SJSA1 (cell line): Measurements from ENCODE around the gene SPTSSA. TPM values are rescaled to one million over a fixed set of nuclear protein-coding genes. Genes with fewer than 3 reads are reported as not detected.
"Not testable (repeated sequence)": the region's sequence is repeated elsewhere in the genome, so short reads cannot be mapped to it uniquely, and the experiment has no call there.

ENCODE experiments used
- DNase-seq, 2 experiments: peaks; one replicate each; pipeline ENCODE4 v3.0.0-alpha.2; 2015 to 2020; ENCODE audit warnings: low spot score in 2 of 2, low read depth in 1 of 2
- H3K27ac ChIP-seq: fragments of 250-450 bp; sonication (Bioruptor Pico); 2 replicates; pipeline ENCODE4 v1.5.1; 2020; ENCODE audit warnings: mild to moderate bottlenecking, moderate library complexity
- H3K27me3 ChIP-seq: fragments of 250-450 bp; sonication (Bioruptor Pico); replicated peaks from 2 replicates; pipeline ENCODE4 v1.5.1; 2020; ENCODE audit warnings: mild to moderate bottlenecking, moderate library complexity
- H3K36me3 ChIP-seq: fragments of 250-450 bp; sonication (Bioruptor Pico); 2 replicates; pipeline ENCODE4 v1.5.1; 2020; ENCODE audit warnings: mild to moderate bottlenecking
- H3K4me1 ChIP-seq: fragments of 250-450 bp; sonication (Bioruptor Pico); replicated peaks from 2 replicates; pipeline ENCODE4 v1.6.1; 2021; ENCODE audit warnings: mild to moderate bottlenecking
- H3K4me3 ChIP-seq: fragments of 250-450 bp; sonication (Bioruptor Pico); 2 replicates; pipeline ENCODE4 v1.5.1; 2020; ENCODE audit warnings: mild to moderate bottlenecking
- H3K9me3 ChIP-seq: fragments of 250-450 bp; sonication (Bioruptor Pico); replicated peaks from 2 replicates; pipeline ENCODE4 v1.5.1; 2020; ENCODE audit warnings: mild to moderate bottlenecking
- total RNA-seq: library from RNA; depleted of rRNA; stranded (reverse); fragments of >200 nt; shearing (Covaris generic); gene quantifications from 2 replicates; pipeline ENCODE4 v1.2.3, GENCODE V29; 2014

Gene SPTSSA
- total RNA-seq, 1 experiment from 2014 or later = 27.2 TPM

DNA sequence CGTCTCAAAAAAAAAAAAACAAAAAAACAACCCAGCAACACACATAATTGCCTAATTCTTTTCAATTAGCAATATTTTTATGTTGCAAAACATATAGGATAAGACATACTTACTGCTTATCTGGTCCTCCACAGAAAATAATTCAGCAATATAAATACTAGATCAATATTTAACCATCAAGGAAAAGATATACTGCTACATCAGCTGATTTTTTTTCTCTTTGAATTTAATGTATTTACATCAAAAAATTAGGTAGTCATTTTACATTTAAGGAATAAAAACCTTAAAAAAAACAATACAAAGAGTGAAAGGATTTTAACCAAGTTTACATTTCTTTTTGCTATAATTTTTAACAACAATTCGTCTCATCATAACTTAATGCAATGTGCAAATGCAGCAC lies 28.1 kb downstream of the SPTSSA start:
- Histone ChIP-seq H3K4me3 (no peak overlapping the region), H3K4me1 (no peaks in the 10 kb centered on the region), H3K27me3 (no peaks in the 10 kb centered on the region), H3K27ac (no peak overlapping the region), H3K36me3 (peaks cover 9% of the 10 kb centered on the region; the same call in 1 of the 2 replicates), H3K9me3 (no peaks in the 10 kb centered on the region)
- DNase-seq = no peak

GRCh38 chr14:34428102-34428466 lies 34.0 kb downstream of the SPTSSA start:
- H3K36me3 ChIP-seq, H3K4me1 ChIP-seq, H3K9me3 ChIP-seq, H3K27ac ChIP-seq, H3K4me3 ChIP-seq, DNase-seq, H3K27me3 ChIP-seq: not testable (repeated sequence)

- DNase-seq = no peak
- no peaks in the 10 kb centered on the region for H3K27me3 ChIP-seq
- no peak overlapping the region for H3K27ac ChIP-seq
- no peak overlapping the region for H3K4me3 ChIP-seq
- no peaks in the 10 kb centered on the region for H3K4me1 ChIP-seq
- H3K36me3 ChIP-seq = no peaks in the 10 kb centered on the region
- no peaks in the 10 kb centered on the region for H3K9me3 ChIP-seq
Measured at GRCh38 chr14:34426313-34427295, 35.4 kb downstream of the SPTSSA start.

DNA sequence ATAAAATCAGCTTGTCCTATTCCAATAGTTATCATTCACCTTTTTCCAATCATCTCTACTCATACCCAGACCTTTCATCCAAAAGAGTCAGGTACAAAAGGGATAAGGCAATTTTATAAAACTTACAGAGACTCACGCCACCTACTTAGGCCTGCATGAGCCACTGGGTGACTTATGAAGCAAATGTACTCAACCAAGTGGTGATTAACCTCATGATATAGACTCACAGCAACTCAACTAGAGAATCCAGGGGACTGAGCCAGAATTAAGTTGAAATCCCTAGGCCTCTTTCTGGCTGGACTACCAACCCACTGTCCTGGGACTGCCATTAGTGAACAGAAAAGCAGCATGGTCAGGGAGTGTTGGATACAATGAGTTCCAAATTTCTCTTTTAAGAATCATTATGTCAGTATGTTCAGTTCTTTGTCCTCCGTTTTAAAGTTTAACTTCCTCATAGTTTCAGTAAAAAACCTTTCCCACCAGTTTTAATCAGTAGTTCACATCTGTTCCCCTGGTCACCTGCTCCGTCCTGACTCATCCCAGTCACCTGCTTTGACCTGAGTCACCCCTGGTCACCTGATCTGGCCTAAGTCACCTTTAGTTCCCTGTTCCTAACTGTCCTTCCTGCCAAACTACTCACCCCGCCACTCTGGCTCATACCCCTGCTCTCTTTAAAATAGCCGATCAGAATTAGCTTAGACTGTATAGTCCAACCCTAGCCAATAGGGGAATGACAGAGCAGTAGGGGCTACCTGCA lies 36.8 kb downstream of the SPTSSA start:
- no peaks in the 10 kb centered on the region for H3K36me3 ChIP-seq
- no peaks in the 10 kb centered on the region for H3K4me1 ChIP-seq
- H3K9me3 ChIP-seq = no peaks in the 10 kb centered on the region
- no peak overlapping the region for H3K4me3 ChIP-seq
- DNase-seq = no peak
- no peak overlapping the region for H3K27ac ChIP-seq
- no peaks in the 10 kb centered on the region for H3K27me3 ChIP-seq

DNA sequence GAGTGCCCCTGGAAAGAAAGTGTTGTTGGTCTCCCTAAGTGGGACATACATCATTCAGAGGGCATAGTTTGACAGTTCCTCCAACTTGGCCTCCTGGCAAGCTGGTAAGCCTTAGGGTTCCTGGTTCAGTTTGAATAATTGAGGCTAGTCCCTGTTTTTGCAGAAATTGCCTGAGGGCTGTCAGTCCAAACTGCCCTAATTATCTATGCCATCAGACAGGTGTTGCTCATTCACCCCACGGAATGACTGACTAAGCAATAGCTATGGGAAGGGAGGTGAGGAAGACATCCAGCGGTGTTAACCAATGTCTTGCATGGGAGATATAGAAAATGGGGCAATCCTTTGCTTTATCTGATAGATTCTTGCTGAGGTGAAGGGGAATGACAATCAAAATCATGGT lies 37.6 kb downstream of the SPTSSA start:
- H3K27ac ChIP-seq = no peak overlapping the region
- H3K4me3 ChIP-seq = no peak overlapping the region
- no peaks in the 10 kb centered on the region for H3K27me3 ChIP-seq
- H3K4me1 ChIP-seq = no peaks in the 10 kb centered on the region
- no peaks in the 10 kb centered on the region for H3K9me3 ChIP-seq
- no peaks in the 10 kb centered on the region for H3K36me3 ChIP-seq
- DNase-seq = no peak

GRCh38 chr14:34423445-34423844 lies 38.6 kb downstream of the SPTSSA start:
- no peaks in the 10 kb centered on the region for H3K4me1 ChIP-seq
- no peaks in the 10 kb centered on the region for H3K27me3 ChIP-seq
- DNase-seq = no peak
- H3K36me3 ChIP-seq = no peaks in the 10 kb centered on the region
- no peak overlapping the region for H3K27ac ChIP-seq
- no peak overlapping the region for H3K4me3 ChIP-seq
- H3K9me3 ChIP-seq = no peaks in the 10 kb centered on the region

GRCh38 chr14:34420547-34421150 lies 41.4 kb downstream of the SPTSSA start:
- Histone ChIP-seq H3K4me1 (no peaks in the 10 kb centered on the region), H3K9me3 (no peaks in the 10 kb centered on the region), H3K36me3 (no peaks in the 10 kb centered on the region), H3K27me3 (no peaks in the 10 kb centered on the region), H3K4me3 (no peak overlapping the region), H3K27ac (no peak overlapping the region)
- no peak for DNase-seq

GRCh38 chr14:34409721-34410120 lies 52.3 kb downstream of the SPTSSA start:
- no peaks in the 10 kb centered on the region for H3K4me1 ChIP-seq
- no peak overlapping the region for H3K4me3 ChIP-seq
- H3K9me3 ChIP-seq = no peaks in the 10 kb centered on the region
- DNase-seq = no peak
- H3K27me3 ChIP-seq = no peaks in the 10 kb centered on the region
- H3K27ac ChIP-seq = no peak overlapping the region
- no peaks in the 10 kb centered on the region for H3K36me3 ChIP-seq

GRCh38 chr14:34407951-34408350 lies 54.1 kb downstream of the SPTSSA start:
- Histone ChIP-seq H3K9me3 (no peaks in the 10 kb centered on the region), H3K4me1 (no peaks in the 10 kb centered on the region), H3K27ac (no peak overlapping the region), H3K27me3 (no peaks in the 10 kb centered on the region), H3K4me3 (no peak overlapping the region), H3K36me3 (no peaks in the 10 kb centered on the region)
- DNase-seq = no peak

DNA sequence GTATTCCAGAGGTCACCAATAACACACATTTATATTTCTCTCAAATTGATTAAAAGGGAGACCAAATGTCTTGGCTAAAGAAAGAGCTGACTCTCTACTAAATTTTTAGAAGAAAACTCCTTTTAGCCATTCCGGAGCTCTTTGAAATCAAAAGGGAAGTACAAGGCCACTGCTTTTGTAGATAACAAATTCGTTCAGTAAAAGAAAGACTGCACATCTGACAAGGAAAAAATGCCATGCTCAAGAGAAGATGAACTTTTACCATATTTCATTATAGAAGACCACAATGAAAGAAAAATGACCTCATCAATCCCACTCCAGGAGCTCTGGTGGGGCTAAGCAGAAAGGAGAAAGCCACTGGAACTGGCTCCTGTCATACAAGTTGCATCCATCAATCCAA lies 57.6 kb downstream of the SPTSSA start:
- Histone ChIP-seq H3K4me3 (no peak overlapping the region), H3K36me3 (no peaks in the 10 kb centered on the region), H3K4me1 (no peaks in the 10 kb centered on the region), H3K9me3 (no peaks in the 10 kb centered on the region), H3K27ac (no peak overlapping the region), H3K27me3 (no peaks in the 10 kb centered on the region)
- no peak for DNase-seq

GRCh38 chr14:34403646-34404045 lies 58.4 kb downstream of the SPTSSA start:
- DNase-seq = no peak

DNA sequence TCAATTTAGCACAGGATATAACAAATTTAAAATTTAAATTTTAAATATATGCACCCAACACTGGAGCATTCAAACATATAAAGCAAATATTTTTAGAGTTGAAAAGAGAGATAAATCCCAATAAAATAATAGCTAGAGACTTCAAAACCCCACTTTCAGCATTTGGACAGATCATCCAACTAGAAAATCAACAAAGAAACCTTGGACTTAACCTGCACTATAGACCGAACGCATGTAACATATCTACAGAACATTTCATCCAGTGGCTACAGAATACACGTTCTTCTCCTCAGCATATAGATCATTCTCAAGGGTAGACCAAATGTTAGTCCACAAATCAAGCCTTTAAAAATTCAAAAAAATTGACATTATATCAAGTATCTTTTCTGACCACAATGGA lies 64.0 kb downstream of the SPTSSA start:
- no peak overlapping the region for H3K4me3 ChIP-seq
- DNase-seq = no peak
- no peaks in the 10 kb centered on the region for H3K36me3 ChIP-seq
- no peaks in the 10 kb centered on the region for H3K9me3 ChIP-seq
- no peaks in the 10 kb centered on the region for H3K27me3 ChIP-seq
- no peak overlapping the region for H3K27ac ChIP-seq
- H3K4me1 ChIP-seq = no peaks in the 10 kb centered on the region

More at GRCh38 chr14:34403646-34404045, 58.4 kb downstream of the SPTSSA start:
- Histone ChIP-seq H3K9me3 (no peaks in the 10 kb centered on the region), H3K4me1 (no peaks in the 10 kb centered on the region), H3K27me3 (no peaks in the 10 kb centered on the region), H3K36me3 (no peaks in the 10 kb centered on the region), H3K27ac (no peak overlapping the region), H3K4me3 (no peak overlapping the region)

DNA sequence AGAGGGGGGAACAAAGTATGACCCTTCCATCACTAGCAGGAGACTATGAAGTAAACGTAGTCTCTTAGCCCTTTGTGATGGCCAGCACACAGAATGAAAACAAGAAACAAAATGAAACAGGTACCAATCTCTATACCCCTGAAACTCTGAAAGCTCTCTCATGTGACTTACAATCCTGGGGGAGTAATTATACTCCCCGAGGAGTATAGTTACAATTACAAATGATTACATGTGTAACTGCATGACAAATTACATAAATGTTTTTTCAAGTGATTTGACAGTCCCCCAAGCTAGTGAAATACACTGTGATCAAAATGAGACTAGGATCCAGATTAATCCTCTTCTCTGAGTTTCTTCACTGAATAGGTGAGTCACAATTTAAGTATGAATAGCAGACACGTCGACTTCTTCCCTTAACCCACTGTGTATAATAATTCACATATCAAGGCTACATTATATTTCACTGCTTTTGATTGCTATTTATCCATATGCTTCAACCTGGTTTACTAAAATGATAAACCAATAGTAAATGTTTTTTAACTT lies 74.0 kb downstream of the SPTSSA start:
- no peak overlapping the region for H3K4me3 ChIP-seq
- DNase-seq = no peak
- no peaks in the 10 kb centered on the region for H3K27me3 ChIP-seq
- no peaks in the 10 kb centered on the region for H3K4me1 ChIP-seq
- no peaks in the 10 kb centered on the region for H3K36me3 ChIP-seq
- H3K27ac ChIP-seq = no peak overlapping the region
- H3K9me3 ChIP-seq = no peaks in the 10 kb centered on the region
